ENCODE results near the gene DDX25. TPM values are rescaled to one million over a fixed set of nuclear protein-coding genes. Genes with fewer than 3 reads are reported as not detected.

The DDX25 gene
- total RNA-seq, 1 experiment from 2014 or later = not detected

- in situ Hi-C loops (cut with HindIII; ENCODE audit: low pct_unique_long_range_greater_than_20kb, low sequenced_read_pairs) = no loop called here
- no peak for DNase-seq (ENCODE audit: low read depth)
Measured at GRCh38 chr11:125931116-125931515, 26.8 kb downstream of the DDX25 start.

- in situ Hi-C loops (cut with HindIII; ENCODE audit: low pct_unique_long_range_greater_than_20kb, low sequenced_read_pairs) = no loop called here
- no peak for DNase-seq (ENCODE audit: low read depth)
Measured at GRCh38 chr11:125931668-125932067, 27.4 kb downstream of the DDX25 start.

- in situ Hi-C loops (cut with HindIII; ENCODE audit: low pct_unique_long_range_greater_than_20kb, low sequenced_read_pairs) = no loop called here
- DNase-seq (ENCODE audit: low read depth) = no peak
Measured at GRCh38 chr11:125932301-125932700, 28.0 kb downstream of the DDX25 start.

DNA sequence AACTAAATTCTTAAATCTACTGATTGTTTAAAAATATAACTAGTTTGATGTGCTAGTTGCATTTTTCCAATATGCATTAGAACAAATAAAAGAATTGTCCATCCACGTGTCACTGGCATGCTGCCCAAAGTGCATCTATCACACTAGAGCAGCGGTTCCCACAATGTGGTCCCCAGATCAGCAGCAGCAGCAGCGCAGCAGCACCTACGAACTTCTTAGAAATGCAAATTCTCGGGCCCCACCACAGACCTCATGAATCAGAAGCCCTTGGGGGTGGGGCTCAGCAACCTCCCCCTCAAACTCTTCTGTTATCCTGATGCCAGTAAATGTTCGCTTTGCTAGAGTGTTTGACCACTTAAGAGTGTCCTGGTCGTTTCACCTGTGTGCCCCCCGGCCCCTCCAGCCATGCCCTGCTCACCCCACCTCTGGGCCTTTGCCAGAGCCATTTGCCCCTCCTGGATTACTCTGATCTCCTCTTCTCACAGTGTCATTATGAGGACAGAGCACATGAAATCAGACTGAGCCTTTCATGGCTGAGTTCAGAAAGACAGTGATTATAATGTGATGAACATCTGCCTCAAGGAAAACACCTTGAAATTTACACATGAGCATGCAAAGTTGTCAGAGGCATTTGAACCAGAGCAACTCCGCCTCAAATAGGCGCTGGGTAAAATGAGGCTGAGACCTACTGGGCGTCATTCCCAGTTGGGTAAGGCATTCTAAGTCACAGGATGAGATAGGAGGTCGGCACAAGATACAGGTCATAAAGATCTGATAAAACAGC is 28.9 kb downstream of the DDX25 start:
- in situ Hi-C loops (cut with HindIII; ENCODE audit: low pct_unique_long_range_greater_than_20kb, low sequenced_read_pairs) = no loop called here

DNA sequence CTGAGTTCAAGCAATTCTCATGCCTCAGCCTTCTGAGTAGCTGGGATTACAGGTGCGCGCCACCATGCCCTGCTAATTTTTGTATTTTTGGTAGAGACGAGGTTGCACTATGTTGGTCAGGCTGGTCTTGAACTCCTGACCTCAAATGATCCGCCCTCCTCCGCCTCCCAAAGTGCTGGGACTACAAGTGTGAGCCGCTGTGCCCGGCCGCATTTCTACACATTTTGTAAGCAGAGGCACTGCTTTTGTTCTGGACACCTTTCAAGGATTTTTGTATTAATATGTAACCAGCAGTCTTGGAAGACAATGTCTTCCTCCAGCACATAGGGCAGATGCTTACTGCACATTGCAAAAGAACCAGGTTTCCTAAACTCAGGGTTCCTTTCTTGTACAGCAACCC is 30.2 kb downstream of the DDX25 start:
- DNase-seq (ENCODE audit: low read depth) = no peak
- in situ Hi-C loops (cut with HindIII; ENCODE audit: low pct_unique_long_range_greater_than_20kb, low sequenced_read_pairs) = no loop called here

More for the DNA sequence above, 28.9 kb downstream of the DDX25 start:
- no peak for DNase-seq (ENCODE audit: low read depth)

DNA sequence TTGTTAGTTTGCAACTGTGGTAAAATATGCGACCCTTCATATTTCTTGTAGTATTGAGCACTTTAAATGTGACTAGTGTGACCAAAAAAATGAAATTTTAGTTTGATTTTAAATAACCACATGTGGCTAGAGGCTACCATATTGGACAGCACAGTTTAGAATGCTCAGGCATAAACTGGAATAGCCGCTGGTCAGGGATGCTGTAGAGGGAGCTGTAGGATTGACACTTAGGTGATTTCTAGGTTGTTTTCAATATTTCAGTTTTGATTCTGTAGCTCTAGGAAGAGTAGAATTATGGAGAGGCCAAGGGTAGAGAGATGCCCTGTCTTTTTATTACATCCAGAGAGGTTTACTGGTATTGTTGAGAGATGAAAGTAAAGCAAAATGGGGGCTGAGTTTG is 30.7 kb downstream of the DDX25 start:
- in situ Hi-C loops (cut with HindIII; ENCODE audit: low pct_unique_long_range_greater_than_20kb, low sequenced_read_pairs) = no loop called here
- DNase-seq (ENCODE audit: low read depth) = no peak

GRCh38 chr11:125935618-125936199 is 31.4 kb downstream of the DDX25 start:
- in situ Hi-C loops (cut with HindIII; ENCODE audit: low pct_unique_long_range_greater_than_20kb, low sequenced_read_pairs) = no loop called here
- no peak for DNase-seq (ENCODE audit: low read depth)

DNA sequence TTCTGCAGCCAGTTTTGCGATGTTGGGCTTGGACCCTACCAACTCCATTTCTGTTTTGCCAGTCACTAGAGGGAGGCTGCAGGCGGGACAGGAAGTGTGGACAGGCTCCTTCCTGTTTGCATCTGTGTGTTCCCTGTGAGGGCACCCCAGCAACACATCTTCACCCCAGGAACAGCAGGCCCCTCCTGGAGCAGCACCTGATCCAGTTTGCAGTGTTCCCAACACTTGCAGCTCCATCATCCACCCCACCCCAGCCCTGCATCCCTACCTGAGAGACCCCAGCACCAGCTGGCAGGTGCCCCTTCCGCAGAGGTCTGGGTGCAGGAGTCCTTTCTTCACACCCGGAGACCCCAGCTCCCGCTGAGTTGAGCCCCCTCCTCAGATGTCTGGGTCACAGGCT is 34.1 kb downstream of the DDX25 start:
- in situ Hi-C loops (cut with HindIII; ENCODE audit: low pct_unique_long_range_greater_than_20kb, low sequenced_read_pairs) = no loop called here
- no peak for DNase-seq (ENCODE audit: low read depth)

- in situ Hi-C loops (cut with HindIII; ENCODE audit: low pct_unique_long_range_greater_than_20kb, low sequenced_read_pairs) = no loop called here
- DNase-seq (ENCODE audit: low read depth) = no peak
Measured at GRCh38 chr11:125939081-125939521, 34.8 kb downstream of the DDX25 start.

DNA sequence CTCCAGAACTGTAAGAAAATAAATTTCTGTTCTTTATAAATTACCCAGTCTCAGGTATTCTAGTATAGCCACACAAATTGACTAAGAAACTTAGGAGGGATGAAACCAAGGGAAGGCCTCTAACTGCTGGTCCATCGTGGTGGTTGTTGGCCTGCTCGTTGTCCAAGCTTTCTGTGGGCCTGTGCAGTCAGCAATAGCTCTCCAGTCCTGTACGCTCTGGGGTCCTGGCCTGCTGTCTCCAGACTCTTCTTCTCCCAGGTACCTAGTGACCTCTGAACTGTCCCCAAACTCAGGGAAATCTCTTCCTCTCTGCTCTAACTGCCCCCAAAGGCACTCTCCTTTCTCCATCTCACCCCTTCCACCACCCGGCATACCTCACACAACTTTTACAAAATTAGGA is 35.8 kb downstream of the DDX25 start:
- no peak for DNase-seq (ENCODE audit: low read depth)
- in situ Hi-C loops (cut with HindIII; ENCODE audit: low pct_unique_long_range_greater_than_20kb, low sequenced_read_pairs) = no loop called here

- no peak for DNase-seq (ENCODE audit: low read depth)
- in situ Hi-C loops (cut with HindIII; ENCODE audit: low pct_unique_long_range_greater_than_20kb, low sequenced_read_pairs) = no loop called here
Measured at GRCh38 chr11:125941267-125941618, 36.9 kb downstream of the DDX25 start.

GRCh38 chr11:125941619-125942611 is 37.6 kb downstream of the DDX25 start:
- DNase-seq (ENCODE audit: low read depth) = no peak
- in situ Hi-C loops (cut with HindIII; ENCODE audit: low pct_unique_long_range_greater_than_20kb, low sequenced_read_pairs) = no loop called here

DNA sequence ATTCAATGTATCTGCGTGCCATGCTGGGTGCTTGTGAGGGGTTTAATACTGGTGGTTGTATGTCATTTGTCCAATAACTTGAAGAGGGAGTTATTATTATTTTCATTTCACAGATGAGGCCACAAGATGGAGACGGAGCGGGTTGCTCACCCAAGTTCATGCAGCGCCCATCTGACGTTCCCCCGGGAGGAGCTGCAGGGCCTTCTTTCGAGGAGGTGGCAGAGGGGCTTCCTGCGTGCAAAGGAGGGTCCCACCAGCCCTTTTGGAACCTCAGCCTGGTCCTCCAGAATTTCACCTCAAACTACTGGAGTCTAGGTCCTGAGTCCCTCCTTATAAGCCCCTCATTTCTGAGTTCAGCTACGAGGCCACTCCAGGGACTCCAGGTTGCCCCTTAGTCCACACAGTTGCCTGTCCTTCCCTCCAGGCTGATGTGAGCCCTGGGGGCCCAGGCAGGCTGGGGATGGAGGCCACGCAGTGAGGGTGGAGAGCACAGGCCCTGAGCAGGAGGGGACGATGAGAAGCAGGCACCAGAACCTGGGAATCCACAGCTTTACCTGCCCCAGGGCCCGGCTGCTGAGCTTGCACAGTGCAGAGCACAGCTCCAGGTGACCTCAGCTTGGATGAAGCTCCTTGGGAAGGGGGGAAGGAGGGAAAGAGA is 38.6 kb downstream of the DDX25 start:
- DNase-seq (ENCODE audit: low read depth) = no peak
- in situ Hi-C loops (cut with HindIII; ENCODE audit: low pct_unique_long_range_greater_than_20kb, low sequenced_read_pairs) = no loop called here

GRCh38 chr11:125943661-125944349 is 39.5 kb downstream of the DDX25 start:
- DNase-seq (ENCODE audit: low read depth) = no peak
- in situ Hi-C loops (cut with HindIII; ENCODE audit: low pct_unique_long_range_greater_than_20kb, low sequenced_read_pairs) = no loop called here

DNA sequence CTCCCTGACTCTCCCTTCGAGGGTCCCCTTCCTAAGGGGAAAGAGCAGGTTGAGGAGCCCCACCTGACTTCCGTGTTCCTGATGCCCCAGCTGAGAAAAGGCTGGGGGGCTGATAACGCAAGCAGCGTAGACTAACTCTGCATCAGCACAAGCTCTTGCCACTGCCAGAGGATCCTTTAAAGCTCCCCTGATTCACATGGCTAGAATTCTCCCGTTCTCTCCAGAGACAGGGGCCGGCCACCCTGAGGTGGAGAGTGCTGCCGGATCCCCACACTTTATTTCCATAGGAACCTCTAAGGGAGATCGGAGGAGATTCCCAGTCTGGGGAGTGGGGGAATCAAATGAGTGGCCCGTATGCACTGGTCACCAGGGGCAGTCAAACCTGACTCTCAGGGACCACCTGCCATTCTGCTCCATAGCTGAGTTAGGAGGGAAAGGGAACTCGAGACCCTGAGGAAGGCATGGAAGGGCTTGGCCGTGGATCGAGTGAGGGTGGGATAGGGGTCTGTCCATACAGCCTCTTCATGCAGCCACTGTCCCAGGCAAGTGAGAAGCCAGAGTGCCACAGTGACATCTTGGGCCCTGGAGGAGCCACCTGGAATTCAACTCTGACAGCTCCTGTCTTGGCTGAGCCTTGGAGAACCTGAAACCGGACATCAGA is 40.2 kb downstream of the DDX25 start:
- in situ Hi-C loops (cut with HindIII; ENCODE audit: low pct_unique_long_range_greater_than_20kb, low sequenced_read_pairs) = no loop called here
- DNase-seq (ENCODE audit: low read depth) = no peak

DNA sequence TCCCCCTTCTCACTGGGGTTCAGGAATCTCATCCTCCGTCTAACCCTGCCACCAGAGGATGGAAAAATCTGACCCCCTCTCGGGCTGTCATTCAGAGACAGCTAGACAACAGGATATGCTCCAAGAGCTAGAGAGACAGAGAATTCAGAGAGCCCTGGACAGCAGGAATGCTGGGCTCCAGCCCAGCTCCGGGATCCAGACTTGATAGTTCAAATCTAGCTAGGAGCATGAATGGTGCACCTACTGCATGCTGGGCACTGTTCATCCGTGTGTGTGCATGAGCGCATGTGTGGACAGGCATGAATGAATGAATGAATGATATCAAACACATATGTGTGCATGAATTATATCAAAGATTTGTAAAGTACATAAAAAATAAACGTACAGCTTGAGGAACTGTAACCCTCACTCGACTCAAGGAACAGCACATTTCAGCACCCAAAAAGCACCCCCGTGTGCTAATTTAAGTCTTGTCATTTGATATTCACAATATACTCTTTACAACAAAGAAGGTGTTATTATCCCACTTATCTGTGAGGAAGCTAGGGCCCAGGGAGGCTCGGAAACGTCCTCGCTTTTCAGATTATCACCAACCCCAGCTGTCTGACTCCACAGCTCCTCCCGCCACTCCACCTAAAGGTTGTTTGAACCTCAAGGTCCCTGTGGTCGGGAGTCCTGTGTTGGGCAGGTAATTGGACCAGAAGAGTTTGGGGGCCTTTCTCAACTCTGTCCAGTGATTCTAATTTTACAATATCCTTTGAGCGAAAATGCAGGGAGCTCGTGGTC is 40.9 kb downstream of the DDX25 start:
- DNase-seq (ENCODE audit: low read depth) = no peak
- in situ Hi-C loops (cut with HindIII; ENCODE audit: low pct_unique_long_range_greater_than_20kb, low sequenced_read_pairs) = no loop called here
